ENCODE data around the gene SHTN1.

Gene SHTN1

DNA sequence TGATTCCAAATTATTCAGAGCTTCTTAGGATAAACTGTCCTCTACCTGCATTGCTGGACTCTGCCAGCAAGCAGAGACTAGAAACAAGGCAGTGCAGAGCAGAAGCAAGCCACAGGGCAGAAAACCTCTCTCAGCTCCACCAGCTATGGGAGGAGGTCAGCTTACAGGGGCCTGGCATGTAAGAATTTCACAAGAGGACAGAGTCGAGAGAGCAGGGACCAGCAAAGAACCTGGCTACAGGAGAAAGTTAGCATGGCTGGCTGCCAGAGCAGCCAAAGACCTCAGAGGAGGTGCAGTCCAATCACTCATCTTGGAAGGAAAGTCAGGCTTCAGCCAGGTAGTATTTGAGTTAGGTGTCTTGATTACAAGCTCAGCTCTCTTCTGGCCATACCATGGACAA, 92.8 kb downstream of the SHTN1 start:
- no peak for DNase-seq

DNA sequence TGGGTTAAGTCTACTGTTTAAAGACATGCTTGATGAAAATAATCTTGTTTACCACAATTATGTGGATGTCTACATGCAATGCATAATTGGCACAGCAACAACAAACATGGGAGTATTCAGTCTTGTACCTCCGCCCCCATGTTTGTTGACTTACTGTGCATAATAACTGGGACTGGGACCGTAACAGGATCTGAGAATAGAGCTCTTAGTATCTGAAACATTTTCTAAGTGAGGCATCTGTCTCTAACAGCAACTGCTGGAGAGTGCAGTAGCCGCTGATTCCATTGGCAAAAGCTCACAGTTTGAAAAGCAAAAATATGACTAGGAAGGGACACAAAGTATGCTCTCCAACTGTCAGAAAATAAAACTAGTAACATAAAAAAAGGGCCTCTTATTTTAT, 94.1 kb downstream of the SHTN1 start:
- DNase-seq = no peak

DNA sequence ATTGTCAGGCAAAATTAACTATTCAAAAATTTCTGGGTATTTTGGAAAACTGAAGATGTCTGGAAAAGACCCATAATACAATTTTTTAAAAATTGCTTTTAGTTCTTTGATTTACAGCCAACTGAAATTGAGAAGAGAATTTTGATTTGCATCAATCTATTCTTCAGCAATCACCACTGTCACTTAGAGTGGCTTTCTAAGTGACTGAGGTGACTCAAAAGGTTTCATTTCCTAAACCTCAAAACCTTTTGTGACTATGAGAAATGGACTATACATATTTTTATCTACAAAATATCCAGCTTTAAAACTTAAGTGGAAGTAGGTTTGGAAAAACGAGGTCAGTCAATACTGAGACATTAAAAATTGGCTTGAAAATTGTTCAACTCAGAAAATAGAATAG, 95.7 kb downstream of the SHTN1 start:
- DNase-seq = no peak

DNA sequence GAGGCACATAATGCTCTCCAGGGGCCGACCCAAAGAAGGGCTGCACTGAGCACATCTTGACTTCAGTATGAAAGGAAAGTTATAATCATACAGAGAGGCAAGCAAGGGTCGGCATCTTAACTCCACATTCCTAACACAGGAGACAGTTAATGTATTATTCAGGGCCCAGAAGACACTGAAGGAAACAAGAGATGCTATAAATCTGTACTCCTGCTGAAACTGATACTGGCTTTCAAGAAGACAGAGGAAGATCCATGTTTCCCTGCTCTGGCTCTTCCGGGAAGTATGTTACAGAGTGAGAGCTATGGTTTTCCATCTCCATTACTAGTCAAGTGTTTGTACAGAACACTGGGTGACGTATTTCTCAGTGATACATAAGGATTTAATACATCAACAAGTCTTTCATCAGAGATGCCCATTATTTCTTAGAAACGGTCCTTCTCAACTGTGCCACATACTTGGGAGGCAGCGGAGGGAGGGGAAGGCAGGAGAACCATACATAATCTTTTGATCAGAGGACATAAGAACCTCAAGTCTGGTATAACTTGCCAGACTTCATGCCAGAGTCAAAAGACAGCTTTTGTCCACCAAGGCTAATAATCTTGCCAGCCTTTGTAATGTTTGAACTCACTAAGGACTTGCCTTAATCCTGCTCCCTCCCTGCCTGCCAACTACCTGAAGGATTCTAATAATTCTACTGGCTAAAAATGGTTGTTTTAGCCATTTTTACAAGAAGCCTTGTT, 97.6 kb downstream of the SHTN1 start:
- no peak for DNase-seq

DNA sequence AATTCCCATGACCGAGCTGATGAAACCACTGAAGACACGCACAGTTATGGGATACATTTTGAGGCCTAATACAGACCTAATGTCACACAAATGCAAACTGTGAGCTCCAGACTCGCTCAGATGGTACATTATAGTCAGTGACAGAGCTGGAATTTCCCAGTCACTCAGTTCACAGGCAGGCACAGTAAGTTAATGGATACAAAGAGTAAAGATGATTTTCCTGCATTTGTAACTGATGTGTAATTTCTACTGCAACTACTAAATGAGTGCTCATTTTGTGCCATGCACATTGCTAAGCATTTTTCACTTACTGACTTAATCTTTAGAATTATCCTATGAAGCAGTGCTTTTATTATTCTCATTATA, 99.2 kb downstream of the SHTN1 start:
- DNase-seq = no peak

DNA sequence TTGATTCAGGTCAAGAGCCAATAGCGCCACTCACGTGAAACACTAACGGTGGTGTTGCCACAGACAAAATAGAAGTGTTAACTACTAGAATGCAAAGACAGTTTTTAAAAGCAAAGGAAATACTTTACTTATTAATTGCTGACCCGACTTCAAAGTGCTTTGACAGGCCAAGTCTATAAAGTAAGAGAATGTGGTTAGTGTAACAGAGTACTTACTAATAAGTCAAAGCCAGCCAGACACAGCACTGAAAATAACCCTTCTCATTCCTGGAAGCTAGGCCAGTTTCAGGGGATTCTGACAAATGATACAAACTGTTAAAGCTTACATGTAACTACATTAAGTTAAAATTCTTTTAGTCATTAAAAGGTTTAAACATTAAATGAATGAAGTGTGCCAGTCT, 105.4 kb downstream of the SHTN1 start:
- DNase-seq = no peak

DNA sequence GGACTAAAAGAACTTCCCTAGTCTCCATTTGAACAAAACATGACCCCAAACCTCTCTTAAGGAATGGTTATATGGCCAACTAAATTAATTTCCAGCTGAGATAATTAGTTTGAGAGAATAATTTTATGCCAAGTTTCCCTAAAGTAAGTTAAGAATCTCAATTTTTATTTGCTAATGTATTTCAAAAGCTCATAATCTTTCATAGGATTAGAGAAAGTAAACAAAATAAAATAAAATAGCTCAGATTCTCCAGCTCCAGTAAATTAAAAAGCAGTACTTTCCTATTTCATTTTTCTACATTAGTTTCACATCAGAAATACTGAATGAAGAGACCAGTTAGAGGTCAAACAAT, 111.3 kb downstream of the SHTN1 start:
- DNase-seq = no peak

DNA sequence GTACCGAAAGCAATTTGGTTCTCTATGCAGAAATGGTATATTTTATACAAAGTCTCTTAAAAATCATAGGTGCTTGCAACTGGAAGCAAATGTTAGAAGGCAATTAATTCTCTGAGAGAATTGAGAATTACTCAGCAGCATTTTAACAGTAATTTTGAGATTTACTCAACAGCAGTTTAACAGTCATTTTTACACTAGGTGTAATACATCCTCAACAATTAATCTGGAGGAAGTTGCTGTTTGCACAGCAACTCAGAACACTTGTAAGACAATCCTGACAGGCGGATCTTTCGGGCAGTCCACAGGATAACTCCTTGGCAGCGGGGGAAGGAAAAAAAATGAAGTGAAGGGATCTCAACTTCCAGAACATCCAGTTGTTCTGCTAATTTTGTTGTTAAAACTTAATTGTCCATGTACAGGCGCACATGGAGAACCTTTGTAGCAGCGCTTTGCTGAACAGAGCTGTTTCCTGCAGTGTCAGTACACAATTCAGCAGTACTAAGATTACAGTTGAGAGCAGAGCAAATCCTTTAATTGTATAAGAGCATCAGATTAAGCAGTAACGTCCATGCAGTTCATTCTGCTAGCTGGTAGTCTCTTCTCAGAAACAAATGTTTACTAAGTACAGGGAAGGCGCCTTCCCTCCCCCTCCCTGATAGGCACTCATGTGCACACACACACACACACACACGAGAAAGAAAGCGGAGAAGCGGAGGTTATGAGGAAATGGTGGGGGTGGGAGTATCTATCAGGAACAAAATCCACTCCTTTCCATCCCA, 111.9 kb downstream of the SHTN1 start:
- no peak for DNase-seq

DNA sequence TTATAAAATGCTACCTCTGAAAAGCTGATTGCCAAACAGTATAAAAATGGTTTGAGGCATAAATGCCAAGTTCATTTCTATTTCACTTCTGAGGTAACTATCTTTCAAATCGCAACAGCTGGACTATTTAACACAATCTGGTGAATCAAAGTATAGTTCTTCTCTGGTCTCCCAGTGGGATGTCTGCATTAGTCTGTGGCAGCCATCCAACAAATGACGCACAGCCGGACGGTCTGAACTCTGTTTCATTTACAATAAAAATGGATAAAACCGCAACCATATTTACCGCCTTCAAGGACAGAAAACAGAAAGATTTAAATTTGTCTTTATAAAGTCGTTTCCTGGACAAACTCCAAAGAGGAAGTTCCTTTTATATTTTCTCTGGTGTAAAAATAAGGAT, 113.8 kb downstream of the SHTN1 start:
- DNase-seq = peak; percentile 81

DNA sequence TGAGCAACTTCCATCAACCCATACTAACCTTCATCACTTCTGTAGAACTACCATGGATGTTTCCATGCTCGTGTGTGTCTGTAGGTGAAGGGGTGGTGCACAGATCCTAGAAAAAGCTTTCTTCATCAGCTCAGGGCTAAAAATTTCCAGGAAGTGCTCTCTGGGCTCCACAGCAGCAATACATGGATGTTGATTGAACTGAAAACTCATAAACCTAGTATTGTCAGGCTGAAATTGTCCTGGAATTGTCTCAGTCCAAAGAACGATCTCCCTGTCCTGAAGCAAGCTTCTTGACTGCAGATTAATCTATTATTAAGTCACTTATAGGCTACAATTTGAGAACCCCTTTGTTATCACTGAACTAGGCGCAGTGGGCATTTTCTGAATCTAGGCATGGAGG, 115.9 kb downstream of the SHTN1 start:
- DNase-seq = no peak

DNA sequence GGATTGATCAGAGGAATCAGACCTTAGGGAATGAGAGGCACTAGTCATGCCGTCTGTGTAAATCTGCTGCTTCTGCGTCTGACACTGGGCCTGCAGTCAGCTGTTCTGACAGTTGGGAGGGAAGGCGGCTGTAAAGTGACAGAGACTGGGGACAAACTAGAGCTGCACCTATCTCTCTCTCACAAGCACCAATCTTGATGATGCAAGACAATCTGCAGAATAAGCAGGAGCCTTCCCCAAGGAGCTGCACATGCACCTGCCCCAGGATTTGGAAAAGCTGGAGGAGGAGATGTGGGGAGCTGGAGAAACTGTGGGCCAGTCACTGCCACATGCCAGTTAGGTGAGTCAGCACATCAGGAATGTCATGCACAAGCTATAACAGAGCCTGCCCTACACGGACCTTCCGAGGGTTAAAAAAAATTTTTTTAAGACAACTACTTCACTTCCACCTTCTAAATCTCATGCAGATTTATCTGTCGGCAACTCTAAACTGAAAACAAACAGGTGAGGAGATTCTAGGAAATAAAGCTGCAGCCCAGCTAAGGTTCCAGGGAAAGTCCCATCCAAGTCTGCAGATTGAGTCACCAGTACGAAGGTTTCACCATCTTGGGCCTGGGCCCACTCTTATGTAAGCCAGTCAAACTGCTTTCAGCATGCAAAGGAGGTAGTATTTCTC, 116.5 kb downstream of the SHTN1 start:
- DNase-seq = no peak

DNA sequence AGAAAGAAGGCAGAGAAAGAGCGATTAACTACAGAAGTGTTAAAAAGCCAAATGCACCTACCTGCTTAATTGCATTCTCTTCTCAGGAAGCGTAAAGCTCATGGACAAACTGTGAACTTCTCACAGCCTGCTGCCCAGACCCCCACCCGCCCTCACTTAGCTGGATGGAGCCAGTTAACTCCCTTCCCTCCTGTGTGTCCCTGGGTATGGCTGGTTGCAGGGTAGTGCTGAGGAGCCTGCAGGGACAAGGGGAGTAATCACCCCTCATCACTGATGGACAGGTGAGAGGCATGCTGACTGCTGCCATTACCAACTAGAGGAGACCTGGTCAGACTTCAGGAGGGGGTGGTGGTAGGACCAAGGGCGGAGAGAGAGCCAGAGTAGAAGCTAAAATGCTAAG, 118.2 kb downstream of the SHTN1 start:
- no peak for DNase-seq

DNA sequence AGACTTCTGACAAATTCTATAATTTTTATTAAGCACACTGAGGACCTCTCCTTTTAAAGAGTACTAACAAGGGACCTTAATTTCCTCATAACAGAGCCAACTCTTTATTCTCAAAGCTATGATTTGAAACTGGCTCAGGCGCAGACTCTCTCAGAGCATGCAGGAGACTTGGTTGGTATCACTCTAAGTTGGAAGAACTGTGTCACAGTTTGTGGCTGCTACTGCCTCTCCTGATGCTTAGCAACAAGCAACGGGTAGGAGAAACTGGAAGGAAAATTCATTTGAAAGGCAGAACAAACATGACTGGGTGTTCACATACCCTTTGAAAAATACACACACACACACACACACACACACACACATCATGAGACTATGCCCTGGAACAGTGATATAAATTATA, 122.3 kb downstream of the SHTN1 start:
- DNase-seq = no peak

DNA sequence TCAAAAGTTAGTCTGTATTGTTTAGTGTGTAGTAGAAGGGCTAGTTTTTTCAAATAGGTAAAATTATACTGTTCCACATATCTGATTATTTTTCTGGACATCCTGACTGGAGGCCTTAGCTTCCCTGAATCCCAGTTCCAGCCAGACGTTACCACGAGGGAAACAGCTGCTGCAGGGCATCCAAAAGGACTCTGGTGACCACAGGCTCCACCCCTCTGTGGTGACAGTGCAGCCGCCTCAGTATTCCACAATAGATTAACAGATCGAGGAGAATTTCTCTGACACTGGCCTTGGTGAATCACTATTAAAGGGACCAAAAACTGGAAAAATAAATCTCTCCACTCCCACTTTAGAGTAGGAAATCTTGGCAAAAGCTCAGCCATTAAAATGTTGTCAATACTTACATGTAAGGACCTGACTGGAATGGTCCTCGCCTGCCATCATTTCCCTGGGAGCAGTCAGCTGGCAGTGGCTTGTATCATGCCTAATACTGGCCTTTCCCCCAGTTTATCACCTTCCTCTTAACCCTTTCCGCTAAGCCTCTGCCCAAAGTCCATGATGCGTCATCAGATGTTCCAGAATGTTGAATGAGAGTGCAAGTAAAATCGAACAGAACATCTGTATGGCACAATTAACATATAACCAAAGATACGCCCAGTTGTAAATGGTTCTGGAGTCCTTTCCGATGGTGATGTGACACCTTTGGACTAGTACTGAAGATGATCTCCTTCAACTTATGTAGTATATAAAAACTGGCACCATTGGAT, 124.1 kb downstream of the SHTN1 start:
- peak; percentile 35 for DNase-seq

DNA sequence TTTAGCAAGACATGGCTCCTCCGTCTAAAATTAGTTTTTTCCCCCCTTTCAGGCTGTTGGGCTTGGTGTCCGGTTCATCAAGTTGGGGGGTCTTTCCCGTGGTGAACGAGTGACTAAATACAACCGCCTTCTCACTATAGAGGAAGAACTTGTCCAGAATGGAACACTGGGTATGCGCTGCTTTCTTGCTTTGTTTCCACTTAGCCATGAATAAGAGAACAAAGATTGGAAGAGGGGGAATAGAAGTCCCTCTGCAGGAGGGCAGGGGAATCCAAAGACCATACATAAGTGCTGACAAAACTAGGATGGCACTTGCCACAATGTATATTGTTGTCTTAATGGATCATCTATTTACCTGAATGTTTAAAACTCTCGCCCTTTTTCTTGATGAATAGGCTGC, 125.2 kb downstream of the SHTN1 start:
- no peak for DNase-seq

DNA sequence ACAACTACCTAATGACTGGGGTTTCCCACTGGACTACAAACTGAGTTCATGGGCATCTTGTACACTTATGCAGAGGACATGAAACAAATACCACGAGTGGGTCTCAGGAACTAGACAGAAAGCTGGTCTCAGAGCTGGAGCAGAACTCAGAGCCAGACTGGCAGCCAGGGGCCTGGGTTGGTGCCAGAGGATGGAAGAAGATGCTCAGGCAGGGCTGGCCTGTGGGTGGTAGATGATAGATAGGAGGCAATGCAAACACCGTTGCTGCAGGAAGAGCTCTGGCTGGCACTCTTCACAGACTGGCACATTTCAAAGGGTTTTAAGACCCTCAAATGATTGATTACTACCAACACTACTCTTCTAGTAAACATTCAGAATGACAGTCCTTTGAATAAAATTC, 126.9 kb downstream of the SHTN1 start:
- DNase-seq = no peak

DNA sequence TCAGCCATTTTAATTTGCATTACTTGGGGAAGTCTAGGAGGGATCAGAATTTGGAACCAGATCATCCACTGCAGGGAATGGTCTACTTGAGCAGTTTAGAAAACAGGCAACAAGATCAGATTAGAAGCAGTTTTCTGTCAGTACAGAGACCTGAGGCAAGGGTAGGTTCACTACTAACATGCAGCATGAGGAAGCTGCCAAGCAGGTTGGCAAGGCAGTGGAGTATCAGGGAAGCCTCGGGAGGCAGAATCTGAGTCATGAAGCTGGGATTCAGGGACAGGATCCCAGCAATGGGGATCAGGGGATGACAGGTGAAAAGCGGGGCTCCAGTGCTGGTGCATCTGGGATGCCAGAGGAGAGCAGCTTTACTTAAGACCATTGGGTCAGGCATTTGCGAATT, 127.6 kb downstream of the SHTN1 start:
- DNase-seq = no peak

DNA sequence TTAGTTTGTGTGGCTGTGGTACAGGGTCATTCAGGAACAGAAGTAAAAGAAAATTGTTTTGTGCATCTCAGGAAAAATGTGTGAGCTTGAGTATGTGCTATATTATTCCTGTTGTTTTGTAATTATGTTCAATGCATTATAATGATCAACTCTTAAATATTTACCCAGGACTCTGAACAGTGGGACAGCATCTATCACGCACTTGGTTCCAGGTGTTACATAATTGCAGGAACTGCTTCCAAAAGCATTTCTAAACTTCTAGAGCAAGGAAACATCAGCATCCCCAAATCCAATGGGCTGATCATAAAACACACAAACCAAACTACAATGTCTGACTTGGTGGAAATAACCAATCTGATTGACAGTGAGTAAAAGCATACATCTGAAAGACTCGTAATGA, 129.1 kb downstream of the SHTN1 start:
- no peak for DNase-seq

DNA sequence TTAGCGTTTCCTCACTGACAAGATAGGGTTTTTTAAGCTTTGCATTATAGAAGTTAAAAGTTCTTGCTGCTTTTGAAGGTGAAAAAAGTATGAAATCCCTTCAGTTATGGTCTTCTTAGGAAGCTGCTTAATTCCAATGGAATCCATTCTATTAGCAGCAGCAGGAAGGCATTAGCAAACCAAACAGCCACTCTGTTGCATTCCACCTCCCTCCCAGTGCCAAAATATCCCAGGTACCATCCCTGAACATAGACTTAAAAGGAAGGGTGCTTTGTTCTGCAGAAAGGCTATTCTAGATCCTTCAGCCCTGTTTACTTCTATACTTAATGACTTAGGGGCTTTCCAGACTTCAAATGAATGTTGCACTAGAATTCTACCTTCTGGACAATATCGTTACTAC, 131.9 kb downstream of the SHTN1 start:
- no peak for DNase-seq

DNA sequence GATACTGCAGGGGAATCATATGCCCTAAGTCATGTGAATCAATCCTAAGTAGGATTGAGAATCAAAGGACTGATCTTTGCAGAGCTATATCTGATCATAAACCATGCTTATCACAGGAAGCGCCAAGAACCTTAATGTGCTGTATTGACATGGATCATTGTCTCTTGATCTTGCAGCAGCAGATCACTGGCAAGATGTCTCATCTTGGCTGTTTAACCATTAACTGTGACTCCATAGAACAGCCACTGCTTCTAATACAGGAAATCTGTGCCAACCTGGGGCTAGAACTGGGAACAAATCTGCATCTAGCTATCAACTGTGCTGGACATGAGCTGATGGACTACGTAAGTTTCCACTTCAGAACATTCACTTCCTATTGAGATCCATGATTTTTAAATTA, 134.0 kb downstream of the SHTN1 start:
- no peak for DNase-seq

DNA sequence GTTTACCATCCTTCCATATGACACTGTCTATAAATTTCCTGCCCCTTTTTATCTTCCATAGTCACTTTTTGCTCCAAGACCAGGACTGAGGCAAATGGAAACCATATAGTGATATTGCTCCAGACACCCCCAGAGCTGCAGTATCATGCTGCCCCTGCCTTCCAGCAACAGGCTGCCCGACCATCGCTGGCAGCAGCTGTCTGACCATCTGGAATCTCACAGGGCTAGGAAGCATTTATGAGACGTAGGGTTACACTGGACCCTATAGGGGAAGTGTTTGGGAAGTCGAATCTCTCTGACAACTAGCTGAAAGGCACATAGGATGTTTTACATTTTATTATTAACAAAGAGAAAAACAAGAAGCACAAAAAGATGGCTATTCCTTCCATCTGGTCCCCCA, 136.3 kb downstream of the SHTN1 start:
- DNase-seq = no peak

DNA sequence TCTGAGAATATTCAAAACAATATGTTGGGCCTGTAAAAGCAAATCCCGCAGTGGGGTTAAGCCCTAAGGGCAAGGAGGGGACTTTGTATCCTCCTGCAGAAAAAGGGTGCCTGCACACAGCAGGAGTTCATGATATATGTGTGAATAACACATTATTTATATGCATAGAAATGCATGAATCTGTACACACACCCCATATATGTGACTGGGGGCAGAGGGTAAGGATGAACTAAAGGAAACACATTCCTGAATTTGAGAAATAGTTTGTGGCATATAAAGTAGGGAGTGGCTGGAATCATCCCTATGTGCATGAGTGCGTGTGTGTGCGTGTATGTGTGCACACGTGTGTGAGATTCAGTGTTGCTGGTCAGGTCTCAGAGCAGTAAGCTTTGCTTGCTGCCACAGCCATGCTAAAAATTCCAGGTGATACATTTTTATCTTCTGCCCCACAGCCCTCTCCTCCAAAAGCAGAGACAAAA, 136.8 kb downstream of the SHTN1 start:
- DNase-seq = no peak

DNA sequence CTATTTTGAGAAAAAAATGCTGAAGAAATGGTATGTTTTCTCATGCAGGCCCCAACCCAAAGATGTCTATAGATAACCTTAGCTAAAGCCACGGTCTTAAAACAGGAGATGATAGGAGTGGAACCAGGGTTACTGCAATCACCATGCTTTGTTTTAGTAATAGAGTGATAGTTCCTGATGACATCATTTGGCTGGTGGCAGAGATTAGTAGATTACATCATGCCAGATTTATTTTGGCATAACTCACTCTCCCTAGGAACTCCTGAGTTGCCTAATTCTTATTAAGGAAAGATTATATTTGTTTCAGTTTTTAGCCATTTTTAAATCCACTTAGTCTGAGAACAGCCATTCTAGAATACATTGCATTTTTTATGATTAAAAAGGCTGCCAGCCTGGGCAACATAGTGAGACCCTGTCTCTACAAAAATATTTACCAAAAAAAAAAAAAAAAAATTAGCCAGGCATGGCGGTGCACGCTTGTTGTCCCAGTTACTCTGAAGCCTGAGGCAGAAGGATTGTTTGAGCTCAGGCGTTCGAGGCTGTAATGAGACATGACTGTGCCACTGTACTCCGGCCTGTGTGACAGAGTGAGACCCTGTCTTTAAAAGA, 137.9 kb downstream of the SHTN1 start:
- DNase-seq = no peak
